ENCODE data around the gene COL4A2. TPM values are rescaled to one million over a fixed set of nuclear protein-coding genes. Genes with fewer than 3 reads are reported as not detected.

COL4A2 gene
- total and polyA plus RNA-seq, 4 donors: 8.0 to 45.2 (median 40.3) TPM

DNA sequence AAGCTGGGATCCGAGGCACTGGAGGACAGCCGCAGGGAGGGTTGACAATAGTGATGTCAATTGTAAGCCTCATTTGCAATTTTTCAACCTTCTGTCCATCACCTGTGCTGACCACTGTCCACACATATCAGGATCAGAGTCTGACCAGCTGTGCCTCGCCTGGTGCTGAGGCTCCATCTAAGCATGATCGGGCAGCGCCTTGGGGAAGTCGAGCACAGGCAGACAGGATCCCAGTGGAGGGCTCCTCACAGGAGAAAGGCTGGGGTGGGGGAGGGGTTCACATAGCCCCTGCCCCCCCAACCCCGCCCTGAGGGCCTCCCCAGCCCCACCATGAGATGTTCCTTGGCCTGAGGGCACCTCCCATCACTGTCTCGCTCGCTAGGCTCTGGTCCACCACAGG, 194.1 kb downstream of the COL4A2 start:
- no peak for DNase-seq (ENCODE audit: low spot score)
- 90% methylated on average over 9 of the region's 9 CpGs for WGBS
- Histone ChIP-seq H3K9ac (ENCODE audit: low read depth in 1 of 2, low read length in 2 of 2) (no peak overlapping the region), H3K4me1 (ENCODE audit: control insufficient read depth in 4 of 4, insufficient read depth in 4 of 4, low read length in 3 of 4) (peaks cover 3 to 12% (median 5%) of the 10 kb centered on the region in 4 donors), H3K27ac (ENCODE audit: low read depth in 1 of 2, low read length in 2 of 2) (no peak overlapping the region), H3K4me3 (ENCODE audit: low read depth in 1 of 3, low read length in 3 of 3) (no peak overlapping the region), H3K36me3 (ENCODE audit: control insufficient read depth in 4 of 4, insufficient read depth in 3 of 4, low read depth in 1 of 4, low read length in 3 of 4) (no peaks in the 10 kb centered on the region), H3K27me3 (ENCODE audit: control insufficient read depth in 4 of 4, insufficient read depth in 4 of 4, low read length in 3 of 4) (no peaks in the 10 kb centered on the region), H3K9me3 (ENCODE audit: control insufficient read depth in 4 of 4, low read length in 3 of 4) (peaks cover 0 to 3% (median 0%) of the 10 kb centered on the region in 4 donors)
- no peak for TF ChIP-seq TAF1 (conservative IDR thresholded peaks at IDR 0.05)
- TF ChIP-seq, protein P1, sequence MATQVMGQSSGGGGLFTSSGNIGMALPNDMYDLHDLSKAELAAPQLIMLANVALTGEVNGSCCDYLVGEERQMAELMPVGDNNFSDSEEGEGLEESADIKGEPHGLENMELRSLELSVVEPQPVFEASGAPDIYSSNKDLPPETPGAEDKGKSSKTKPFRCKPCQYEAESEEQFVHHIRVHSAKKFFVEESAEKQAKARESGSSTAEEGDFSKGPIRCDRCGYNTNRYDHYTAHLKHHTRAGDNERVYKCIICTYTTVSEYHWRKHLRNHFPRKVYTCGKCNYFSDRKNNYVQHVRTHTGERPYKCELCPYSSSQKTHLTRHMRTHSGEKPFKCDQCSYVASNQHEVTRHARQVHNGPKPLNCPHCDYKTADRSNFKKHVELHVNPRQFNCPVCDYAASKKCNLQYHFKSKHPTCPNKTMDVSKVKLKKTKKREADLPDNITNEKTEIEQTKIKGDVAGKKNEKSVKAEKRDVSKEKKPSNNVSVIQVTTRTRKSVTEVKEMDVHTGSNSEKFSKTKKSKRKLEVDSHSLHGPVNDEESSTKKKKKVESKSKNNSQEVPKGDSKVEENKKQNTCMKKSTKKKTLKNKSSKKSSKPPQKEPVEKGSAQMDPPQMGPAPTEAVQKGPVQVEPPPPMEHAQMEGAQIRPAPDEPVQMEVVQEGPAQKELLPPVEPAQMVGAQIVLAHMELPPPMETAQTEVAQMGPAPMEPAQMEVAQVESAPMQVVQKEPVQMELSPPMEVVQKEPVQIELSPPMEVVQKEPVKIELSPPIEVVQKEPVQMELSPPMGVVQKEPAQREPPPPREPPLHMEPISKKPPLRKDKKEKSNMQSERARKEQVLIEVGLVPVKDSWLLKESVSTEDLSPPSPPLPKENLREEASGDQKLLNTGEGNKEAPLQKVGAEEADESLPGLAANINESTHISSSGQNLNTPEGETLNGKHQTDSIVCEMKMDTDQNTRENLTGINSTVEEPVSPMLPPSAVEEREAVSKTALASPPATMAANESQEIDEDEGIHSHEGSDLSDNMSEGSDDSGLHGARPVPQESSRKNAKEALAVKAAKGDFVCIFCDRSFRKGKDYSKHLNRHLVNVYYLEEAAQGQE (IDR thresholded peaks at IDR 0.05): no peak
- no peak for TF ChIP-seq JUND (IDR thresholded peaks at IDR 0.05)

DNA sequence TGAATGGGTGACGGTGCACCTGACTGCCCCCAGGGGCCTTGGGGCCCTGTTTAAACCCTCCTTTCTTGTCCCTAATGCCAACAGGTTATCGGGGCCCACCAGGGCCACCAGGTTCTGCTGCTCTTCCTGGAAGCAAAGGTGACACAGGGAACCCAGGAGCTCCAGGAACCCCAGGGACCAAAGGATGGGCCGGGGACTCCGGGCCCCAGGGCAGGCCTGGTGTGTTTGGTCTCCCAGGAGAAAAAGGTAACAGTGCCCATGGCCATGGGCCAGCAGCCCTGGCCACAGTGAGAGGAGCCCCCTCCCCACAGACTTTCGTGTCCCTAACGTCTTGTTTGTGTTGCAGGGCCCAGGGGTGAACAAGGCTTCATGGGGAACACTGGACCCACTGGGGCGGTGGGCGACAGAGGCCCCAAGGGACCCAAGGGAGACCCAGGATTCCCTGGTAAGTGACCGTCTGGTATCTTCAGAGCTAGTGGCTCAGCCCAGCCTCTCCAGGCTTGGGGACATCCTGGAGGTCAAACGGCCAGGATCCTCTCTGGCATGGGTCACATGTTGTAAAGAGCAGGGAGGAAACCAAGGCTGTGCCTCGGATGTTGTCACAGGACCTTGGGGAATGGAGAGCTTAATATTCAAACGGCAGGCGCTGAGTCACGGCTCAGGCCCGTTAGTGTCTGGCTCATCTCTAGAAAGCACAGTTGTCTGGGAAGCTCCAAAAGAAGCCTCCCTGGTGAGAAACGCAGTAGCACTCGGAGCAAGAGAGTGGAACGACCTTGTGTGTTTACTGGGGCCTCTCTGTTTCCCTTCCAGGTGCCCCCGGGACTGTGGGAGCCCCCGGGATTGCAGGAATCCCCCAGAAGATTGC, 196.2 kb downstream of the COL4A2 start:
- peaks cover 14 to 31% (median 21%) of the 10 kb centered on the region in 4 donors for H3K4me1 ChIP-seq (ENCODE audit: control insufficient read depth in 4 of 4, insufficient read depth in 4 of 4, low read length in 3 of 4)
- H3K4me3 ChIP-seq (ENCODE audit: low read depth in 1 of 3, low read length in 3 of 3): no peak overlapping the region
- H3K9me3 ChIP-seq (ENCODE audit: control insufficient read depth in 4 of 4, low read length in 3 of 4): peaks cover 0 to 3% (median 0%) of the 10 kb centered on the region in 4 donors
- no peak overlapping the region for H3K27ac ChIP-seq (ENCODE audit: low read depth in 1 of 2, low read length in 2 of 2)
- DNase-seq (ENCODE audit: low spot score): no peak
- no peaks in the 10 kb centered on the region for H3K27me3 ChIP-seq (ENCODE audit: control insufficient read depth in 4 of 4, insufficient read depth in 4 of 4, low read length in 3 of 4)
- TF ChIP-seq, protein P2, sequence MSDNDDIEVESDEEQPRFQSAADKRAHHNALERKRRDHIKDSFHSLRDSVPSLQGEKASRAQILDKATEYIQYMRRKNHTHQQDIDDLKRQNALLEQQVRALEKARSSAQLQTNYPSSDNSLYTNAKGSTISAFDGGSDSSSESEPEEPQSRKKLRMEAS (IDR thresholded peaks at IDR 0.05): no peak
- no peak for TF ChIP-seq RXRA (IDR thresholded peaks at IDR 0.05)
- TF ChIP-seq, protein P1 (IDR thresholded peaks at IDR 0.05): no peak
- TF ChIP-seq, protein P3, sequence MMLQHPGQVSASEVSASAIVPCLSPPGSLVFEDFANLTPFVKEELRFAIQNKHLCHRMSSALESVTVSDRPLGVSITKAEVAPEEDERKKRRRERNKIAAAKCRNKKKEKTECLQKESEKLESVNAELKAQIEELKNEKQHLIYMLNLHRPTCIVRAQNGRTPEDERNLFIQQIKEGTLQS (IDR thresholded peaks at IDR 0.05): no peak
- no peak for TF ChIP-seq GABPA (IDR thresholded peaks at IDR 0.05 in 1 of 2, conservative IDR thresholded peaks at IDR 0.05 in 1 of 2)
- no peak for TF ChIP-seq FOXA2 (IDR thresholded peaks at IDR 0.05)
- no peak for TF ChIP-seq HNF4G (IDR thresholded peaks at IDR 0.05)
- TF ChIP-seq YY1 (IDR thresholded peaks at IDR 0.05): no peak
- TF ChIP-seq RAD21 (IDR thresholded peaks at IDR 0.05): no peak
- TF ChIP-seq, protein P4, sequence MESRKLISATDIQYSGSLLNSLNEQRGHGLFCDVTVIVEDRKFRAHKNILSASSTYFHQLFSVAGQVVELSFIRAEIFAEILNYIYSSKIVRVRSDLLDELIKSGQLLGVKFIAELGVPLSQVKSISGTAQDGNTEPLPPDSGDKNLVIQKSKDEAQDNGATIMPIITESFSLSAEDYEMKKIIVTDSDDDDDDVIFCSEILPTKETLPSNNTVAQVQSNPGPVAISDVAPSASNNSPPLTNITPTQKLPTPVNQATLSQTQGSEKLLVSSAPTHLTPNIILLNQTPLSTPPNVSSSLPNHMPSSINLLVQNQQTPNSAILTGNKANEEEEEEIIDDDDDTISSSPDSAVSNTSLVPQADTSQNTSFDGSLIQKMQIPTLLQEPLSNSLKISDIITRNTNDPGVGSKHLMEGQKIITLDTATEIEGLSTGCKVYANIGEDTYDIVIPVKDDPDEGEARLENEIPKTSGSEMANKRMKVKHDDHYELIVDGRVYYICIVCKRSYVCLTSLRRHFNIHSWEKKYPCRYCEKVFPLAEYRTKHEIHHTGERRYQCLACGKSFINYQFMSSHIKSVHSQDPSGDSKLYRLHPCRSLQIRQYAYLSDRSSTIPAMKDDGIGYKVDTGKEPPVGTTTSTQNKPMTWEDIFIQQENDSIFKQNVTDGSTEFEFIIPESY (IDR thresholded peaks at IDR 0.05): no peak
- no peak for TF ChIP-seq FOXA1 (IDR thresholded peaks at IDR 0.05)
- no peak for TF ChIP-seq JUND (IDR thresholded peaks at IDR 0.05)
- no peak for TF ChIP-seq SP1 (IDR thresholded peaks at IDR 0.05)
- no peak for TF ChIP-seq NR2F2 (IDR thresholded peaks at IDR 0.05)
- no peak for TF ChIP-seq HNF4A (conservative IDR thresholded peaks at IDR 0.05)
- TF ChIP-seq EGR1 (IDR thresholded peaks at IDR 0.05; ENCODE audit: low read depth in 2 of 2): no peak
- TF ChIP-seq, protein P5, sequence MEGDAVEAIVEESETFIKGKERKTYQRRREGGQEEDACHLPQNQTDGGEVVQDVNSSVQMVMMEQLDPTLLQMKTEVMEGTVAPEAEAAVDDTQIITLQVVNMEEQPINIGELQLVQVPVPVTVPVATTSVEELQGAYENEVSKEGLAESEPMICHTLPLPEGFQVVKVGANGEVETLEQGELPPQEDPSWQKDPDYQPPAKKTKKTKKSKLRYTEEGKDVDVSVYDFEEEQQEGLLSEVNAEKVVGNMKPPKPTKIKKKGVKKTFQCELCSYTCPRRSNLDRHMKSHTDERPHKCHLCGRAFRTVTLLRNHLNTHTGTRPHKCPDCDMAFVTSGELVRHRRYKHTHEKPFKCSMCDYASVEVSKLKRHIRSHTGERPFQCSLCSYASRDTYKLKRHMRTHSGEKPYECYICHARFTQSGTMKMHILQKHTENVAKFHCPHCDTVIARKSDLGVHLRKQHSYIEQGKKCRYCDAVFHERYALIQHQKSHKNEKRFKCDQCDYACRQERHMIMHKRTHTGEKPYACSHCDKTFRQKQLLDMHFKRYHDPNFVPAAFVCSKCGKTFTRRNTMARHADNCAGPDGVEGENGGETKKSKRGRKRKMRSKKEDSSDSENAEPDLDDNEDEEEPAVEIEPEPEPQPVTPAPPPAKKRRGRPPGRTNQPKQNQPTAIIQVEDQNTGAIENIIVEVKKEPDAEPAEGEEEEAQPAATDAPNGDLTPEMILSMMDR (IDR thresholded peaks at IDR 0.05; ENCODE audit: low read depth, low read length, missing input control): no peak
- 79% methylated on average over 20 of the region's 20 CpGs for WGBS
- no peaks in the 10 kb centered on the region for H3K36me3 ChIP-seq (ENCODE audit: control insufficient read depth in 4 of 4, insufficient read depth in 3 of 4, low read depth in 1 of 4, low read length in 3 of 4)
- H3K9ac ChIP-seq (ENCODE audit: low read depth in 1 of 2, low read length in 2 of 2): no peak overlapping the region

Data from liver (tissue), 9 donors.